SK-N-SH (cell line): ENCODE data around the gene CALCOCO1. TPM values are rescaled to one million over a fixed set of nuclear protein-coding genes. Genes with fewer than 3 reads are reported as not detected.

Experiments used
- CTCF ChIA-PET: fragments of 300-600, 350-600 bp; formaldehyde crosslinking; extraction: SDS; loops from one replicate; lab custom pipeline; 2021; lab: Yijun Ruan, JAX
- POLR2A ChIA-PET: fragments of 350-600 bp; sonication (Branson Sonifier 250); formaldehyde crosslinking; extraction: SDS; loops from one replicate; lab custom pipeline; 2020; ENCODE audit warnings: antibody characterized with exemption, inconsistent platforms; lab: Yijun Ruan, JAX
- DNase-seq: peaks from one replicate; pipeline ENCODE4 v3.0.0; 2012
- H2AFZ ChIP-seq: fragments of 200-600 bp; sonication (generic); 2 replicates; pipeline ENCODE4 v1.8.1; 2016; ENCODE audit warnings: antibody characterized with exemption, mild to moderate bottlenecking, low read depth
- H3F3A ChIP-seq: fragments of 200-600 bp; sonication (generic); replicated peaks from 2 replicates; pipeline ENCODE3; 2016; ENCODE audit warnings: antibody characterized with exemption, mild to moderate bottlenecking; ENCODE audit not compliant: insufficient read depth
- H3K27ac ChIP-seq, 2 experiments: fragments of 200-500 bp in 1 of 2; fragments of 200-600 bp in 1 of 2; sonication (Bioruptor generic) in 1 of 2; sonication (generic), shearing (Covaris generic) in 1 of 2; 2 replicates each; pipeline versions ENCODE4 v1.5.1 to v1.6.1; 2014 to 2016; ENCODE audit warnings: low read depth in 2 of 2, inconsistent platforms in 1 of 2, low read length in 1 of 2, mild to moderate bottlenecking in 1 of 2, mixed read lengths in 1 of 2
- H3K27me3 ChIP-seq: fragments of 200-600 bp; sonication (generic), shearing (Covaris generic); 2 replicates; pipeline ENCODE4 v1.6.1; 2016; ENCODE audit warnings: mixed run types; ENCODE audit not compliant: insufficient read depth
- H3K36me3 ChIP-seq, 2 experiments: fragments of 200-500 bp in 1 of 2; fragments of 200-600 bp in 1 of 2; sonication (Bioruptor generic) in 1 of 2; sonication (generic) in 1 of 2; replicated peaks in 1 of 2; 2 replicates each; pipeline versions ENCODE3 to v1.5.1; 2014 to 2016; ENCODE audit warnings: low read length in 1 of 2, mild to moderate bottlenecking in 1 of 2; ENCODE audit not compliant: insufficient read depth in 2 of 2, control insufficient read depth in 1 of 2
- H3K4me1 ChIP-seq, 2 experiments: fragments of 200-500 bp in 1 of 2; fragments of 200-600 bp in 1 of 2; sonication (Bioruptor generic) in 1 of 2; sonication (generic), shearing (Covaris generic) in 1 of 2; 2 replicates each; pipeline versions ENCODE4 v1.5.1 to v1.6.1; 2014 to 2016; ENCODE audit warnings: low read depth in 1 of 2, low read length in 1 of 2, mixed run types in 1 of 2; ENCODE audit not compliant: insufficient read depth in 2 of 2, control insufficient read depth in 1 of 2
- H3K4me2 ChIP-seq: fragments of 200-600 bp; sonication (generic), shearing (Covaris generic); 2 replicates; pipeline ENCODE4 v1.6.1; 2017; ENCODE audit warnings: mixed run types
- H3K4me3 ChIP-seq, 2 experiments: fragments of 200-500 bp in 1 of 2; fragments of 200-600 bp in 1 of 2; sonication (Bioruptor generic) in 1 of 2; sonication (generic), shearing (Covaris generic) in 1 of 2; 2 replicates each; pipeline versions ENCODE4 v1.5.1 to v1.8.1; 2014 to 2016; ENCODE audit warnings: low read depth in 2 of 2, inconsistent platforms in 1 of 2, low read length in 1 of 2, mild to moderate bottlenecking in 1 of 2, mixed read lengths in 1 of 2, moderate library complexity in 1 of 2
- H3K79me2 ChIP-seq: fragments of 200-600 bp; sonication (generic); 2 replicates; pipeline ENCODE4 v1.8.1; 2017; ENCODE audit warnings: mild to moderate bottlenecking; ENCODE audit not compliant: insufficient read depth
- H3K9ac ChIP-seq: fragments of 200-600 bp; sonication (generic); 2 replicates; pipeline ENCODE4 v1.6.1; 2017; ENCODE audit warnings: mixed run types
- H3K9me2 ChIP-seq: fragments of 200-600 bp; sonication (generic); 2 replicates; pipeline ENCODE4 v1.6.1; 2017; ENCODE audit warnings: mixed run types
- H3K9me3 ChIP-seq: fragments of 200-600 bp; sonication (generic); 2 replicates; pipeline ENCODE4 v1.6.1; 2017; ENCODE audit warnings: mixed run types, mild to moderate bottlenecking, moderate library complexity
- H4K20me1 ChIP-seq: fragments of 200-600 bp; sonication (generic); 2 replicates; pipeline ENCODE4 v1.6.1; 2017; ENCODE audit warnings: mild to moderate bottlenecking, mixed run types; ENCODE audit not compliant: insufficient read depth
- CHD2 ChIP-seq: fragments of 150-350 bp; IDR thresholded peaks from 2 replicates; pipeline ENCODE4 v1.6.1; 2018; ENCODE audit warnings: low read length; ENCODE audit not compliant: partially characterized antibody
- ELF1 ChIP-seq: IDR thresholded peaks from 2 replicates; pipeline ENCODE4 v1.4.0; 2012
- EP300 ChIP-seq, 2 experiments: IDR thresholded peaks; 2 replicates each; pipeline versions ENCODE4 v1.4.0 to v1.6.1; 2012; ENCODE audit warnings: borderline replicate concordance in 1 of 2, low read depth in 1 of 2, low read length in 1 of 2
- FOXJ3 ChIP-seq: sonication (generic); formaldehyde crosslinking; IDR thresholded peaks from 2 replicates; pipeline ENCODE4 v1.5.1; 2020; ENCODE audit warnings: mild to moderate bottlenecking, missing genetic modification reagents
- GATA2 ChIP-seq: sonication (generic); formaldehyde crosslinking; IDR thresholded peaks from 2 replicates; pipeline ENCODE4 v1.5.0; 2020; ENCODE audit warnings: mild to moderate bottlenecking, missing genetic modification reagents
- MXI1 ChIP-seq: IDR thresholded peaks from 2 replicates; pipeline ENCODE4 v1.6.1; 2012; ENCODE audit warnings: mild to moderate bottlenecking, low read depth, low read length, improper control_type of control experiment
- NRF1 ChIP-seq: IDR thresholded peaks from 2 replicates; pipeline ENCODE4 v1.6.1; 2012; ENCODE audit warnings: low read depth, mild to moderate bottlenecking, low read length
- POLR2AphosphoS5 ChIP-seq: IDR thresholded peaks from 2 replicates; pipeline ENCODE4 v1.6.1; 2012; ENCODE audit warnings: low read depth, low read length
- RAD21 ChIP-seq: IDR thresholded peaks from 2 replicates; pipeline ENCODE4 v1.6.1; 2012; ENCODE audit warnings: mild to moderate bottlenecking, low read length
- SIN3A ChIP-seq: IDR thresholded peaks from 2 replicates; pipeline ENCODE4 v1.6.1; 2012; ENCODE audit warnings: low read depth, mild to moderate bottlenecking, low read length, moderate library complexity, borderline replicate concordance
- SMC3 ChIP-seq: IDR thresholded peaks from 2 replicates; pipeline ENCODE4 v1.6.1; 2012; ENCODE audit warnings: low read depth, low read length, improper control_type of control experiment
- TAF1 ChIP-seq: IDR thresholded peaks from 2 replicates; pipeline ENCODE4 v1.6.1; 2012; ENCODE audit warnings: low read depth, mild to moderate bottlenecking, low read length, moderate library complexity, borderline replicate concordance
- TCF12 ChIP-seq: IDR thresholded peaks from 2 replicates; pipeline ENCODE4 v1.4.0; 2012
- TEAD4 ChIP-seq: IDR thresholded peaks from 2 replicates; pipeline ENCODE4 v1.4.0; 2012; ENCODE audit warnings: mild to moderate bottlenecking, borderline replicate concordance; ENCODE audit not compliant: insufficient read depth
- YY1 ChIP-seq: IDR thresholded peaks from 2 replicates; pipeline ENCODE4 v1.4.0; 2012; ENCODE audit warnings: low read depth, mild to moderate bottlenecking
- WGBS: methylation state at CpG from one replicate; pipeline ENCODE4 v1.1.6; 2017; ENCODE audit warnings: low lambda C conversion rate; 5-methylcytosine and 5-hydroxymethylcytosine counted together
- polyA plus RNA-seq, 3 experiments: library from polyadenylated mRNA; depleted of rRNA; stranded (reverse); fragments of >200 nt; gene quantifications; 2 replicates each; pipeline ENCODE4 v1.2.3, GENCODE V29; 2012
- TF ChIP-seq, protein P1 (sequence below): IDR thresholded peaks from 2 replicates; pipeline ENCODE4; 2012
- TF ChIP-seq, protein P2 (sequence below): IDR thresholded peaks from 2 replicates; pipeline ENCODE4 v1.6.1; 2012; ENCODE audit warnings: mild to moderate bottlenecking, low read depth, low read length, moderate library complexity
- TF ChIP-seq, protein P3 (sequence below): IDR thresholded peaks from 2 replicates; pipeline ENCODE4 v1.4.0; 2012; ENCODE audit warnings: low read depth
- TF ChIP-seq, protein P4 (sequence below): fragments of 200-600 bp; sonication (generic); IDR thresholded peaks from 2 replicates; pipeline ENCODE4 v1.6.1; 2017; ENCODE audit warnings: antibody characterized with exemption, mild to moderate bottlenecking, moderate library complexity
- TF ChIP-seq, protein P5 (sequence below): fragments of 150-350 bp; IDR thresholded peaks from 2 replicates; pipeline ENCODE4 v1.6.1; 2017; ENCODE audit warnings: antibody characterized with exemption, low read length, low read depth, borderline replicate concordance
- TF ChIP-seq, protein P6 (sequence below): fragments of 150-350 bp; IDR thresholded peaks from 2 replicates; pipeline ENCODE4 v1.6.1; 2016; ENCODE audit warnings: mild to moderate bottlenecking, low read depth, low read length

CALCOCO1 gene
- polyA plus RNA-seq, 1 of the 3 experiments (the other 2 are of a cell fraction): 72.1 TPM

DNA sequence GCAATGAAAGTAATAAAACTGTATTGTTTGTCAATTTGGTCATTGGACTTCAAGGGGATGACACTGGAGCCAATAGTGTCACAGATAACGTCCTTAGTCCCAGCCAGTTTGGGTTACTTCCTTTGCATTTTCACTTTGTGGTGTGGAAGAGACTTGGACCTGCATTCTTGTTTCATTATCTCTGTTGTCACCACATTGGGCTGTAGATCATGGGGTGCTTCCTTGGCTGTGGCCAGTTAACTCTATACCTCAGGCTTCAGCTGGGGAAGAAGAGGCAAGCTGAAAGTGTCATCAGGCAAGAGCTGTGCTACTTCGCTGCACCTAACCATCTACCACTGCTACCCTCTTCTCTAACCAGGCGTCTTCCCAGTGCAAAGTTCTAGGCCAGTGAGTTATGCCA, 39.6 kb upstream of the CALCOCO1 start:
- WGBS: 6% methylated on average over 3 of the region's 3 CpGs

DNA sequence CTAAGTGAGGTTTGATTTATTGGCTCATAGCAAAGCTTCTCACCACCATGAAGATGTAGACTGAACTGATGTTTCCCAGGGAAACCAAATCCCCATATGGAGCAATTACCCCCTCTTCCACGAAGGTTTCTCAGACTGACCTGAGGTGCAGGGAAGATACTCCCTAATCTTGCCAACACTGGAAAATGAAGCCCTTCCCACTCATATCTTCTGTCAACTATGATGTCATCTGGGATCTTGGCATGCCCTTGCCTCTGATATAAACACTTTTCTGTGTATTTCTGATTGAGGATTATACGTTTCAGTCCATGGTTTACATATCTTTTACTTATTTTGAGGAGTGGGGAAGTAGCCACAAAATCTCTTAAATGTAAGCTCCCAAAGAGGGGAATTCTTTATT, 38.6 kb upstream of the CALCOCO1 start:
- Histone ChIP-seq H4K20me1 (no peaks in the 10 kb centered on the region), H3K9me2 (no peaks in the 10 kb centered on the region), H3K27me3 (peaks cover 62% of the 10 kb centered on the region)
- TF ChIP-seq GATA2 (CRISPR knock-in tag): no peak
- no peak for TF ChIP-seq FOXJ3
- no peak for TF ChIP-seq RAD21
- TF ChIP-seq, protein P1, sequence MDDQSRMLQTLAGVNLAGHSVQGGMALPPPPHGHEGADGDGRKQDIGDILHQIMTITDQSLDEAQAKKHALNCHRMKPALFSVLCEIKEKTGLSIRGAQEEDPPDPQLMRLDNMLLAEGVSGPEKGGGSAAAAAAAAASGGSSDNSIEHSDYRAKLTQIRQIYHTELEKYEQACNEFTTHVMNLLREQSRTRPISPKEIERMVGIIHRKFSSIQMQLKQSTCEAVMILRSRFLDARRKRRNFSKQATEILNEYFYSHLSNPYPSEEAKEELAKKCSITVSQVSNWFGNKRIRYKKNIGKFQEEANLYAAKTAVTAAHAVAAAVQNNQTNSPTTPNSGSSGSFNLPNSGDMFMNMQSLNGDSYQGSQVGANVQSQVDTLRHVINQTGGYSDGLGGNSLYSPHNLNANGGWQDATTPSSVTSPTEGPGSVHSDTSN: no peak
- TF ChIP-seq, protein P2, sequence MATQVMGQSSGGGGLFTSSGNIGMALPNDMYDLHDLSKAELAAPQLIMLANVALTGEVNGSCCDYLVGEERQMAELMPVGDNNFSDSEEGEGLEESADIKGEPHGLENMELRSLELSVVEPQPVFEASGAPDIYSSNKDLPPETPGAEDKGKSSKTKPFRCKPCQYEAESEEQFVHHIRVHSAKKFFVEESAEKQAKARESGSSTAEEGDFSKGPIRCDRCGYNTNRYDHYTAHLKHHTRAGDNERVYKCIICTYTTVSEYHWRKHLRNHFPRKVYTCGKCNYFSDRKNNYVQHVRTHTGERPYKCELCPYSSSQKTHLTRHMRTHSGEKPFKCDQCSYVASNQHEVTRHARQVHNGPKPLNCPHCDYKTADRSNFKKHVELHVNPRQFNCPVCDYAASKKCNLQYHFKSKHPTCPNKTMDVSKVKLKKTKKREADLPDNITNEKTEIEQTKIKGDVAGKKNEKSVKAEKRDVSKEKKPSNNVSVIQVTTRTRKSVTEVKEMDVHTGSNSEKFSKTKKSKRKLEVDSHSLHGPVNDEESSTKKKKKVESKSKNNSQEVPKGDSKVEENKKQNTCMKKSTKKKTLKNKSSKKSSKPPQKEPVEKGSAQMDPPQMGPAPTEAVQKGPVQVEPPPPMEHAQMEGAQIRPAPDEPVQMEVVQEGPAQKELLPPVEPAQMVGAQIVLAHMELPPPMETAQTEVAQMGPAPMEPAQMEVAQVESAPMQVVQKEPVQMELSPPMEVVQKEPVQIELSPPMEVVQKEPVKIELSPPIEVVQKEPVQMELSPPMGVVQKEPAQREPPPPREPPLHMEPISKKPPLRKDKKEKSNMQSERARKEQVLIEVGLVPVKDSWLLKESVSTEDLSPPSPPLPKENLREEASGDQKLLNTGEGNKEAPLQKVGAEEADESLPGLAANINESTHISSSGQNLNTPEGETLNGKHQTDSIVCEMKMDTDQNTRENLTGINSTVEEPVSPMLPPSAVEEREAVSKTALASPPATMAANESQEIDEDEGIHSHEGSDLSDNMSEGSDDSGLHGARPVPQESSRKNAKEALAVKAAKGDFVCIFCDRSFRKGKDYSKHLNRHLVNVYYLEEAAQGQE: no peak
- TF ChIP-seq POLR2AphosphoS5: no peak
- TF ChIP-seq TEAD4: no peak
- TF ChIP-seq, protein P3, sequence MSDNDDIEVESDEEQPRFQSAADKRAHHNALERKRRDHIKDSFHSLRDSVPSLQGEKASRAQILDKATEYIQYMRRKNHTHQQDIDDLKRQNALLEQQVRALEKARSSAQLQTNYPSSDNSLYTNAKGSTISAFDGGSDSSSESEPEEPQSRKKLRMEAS: no peak
- TF ChIP-seq YY1: no peak
- no peak for TF ChIP-seq CHD2
- TF ChIP-seq SMC3: no peak
- no peak for TF ChIP-seq ELF1
- TF ChIP-seq, protein P4, sequence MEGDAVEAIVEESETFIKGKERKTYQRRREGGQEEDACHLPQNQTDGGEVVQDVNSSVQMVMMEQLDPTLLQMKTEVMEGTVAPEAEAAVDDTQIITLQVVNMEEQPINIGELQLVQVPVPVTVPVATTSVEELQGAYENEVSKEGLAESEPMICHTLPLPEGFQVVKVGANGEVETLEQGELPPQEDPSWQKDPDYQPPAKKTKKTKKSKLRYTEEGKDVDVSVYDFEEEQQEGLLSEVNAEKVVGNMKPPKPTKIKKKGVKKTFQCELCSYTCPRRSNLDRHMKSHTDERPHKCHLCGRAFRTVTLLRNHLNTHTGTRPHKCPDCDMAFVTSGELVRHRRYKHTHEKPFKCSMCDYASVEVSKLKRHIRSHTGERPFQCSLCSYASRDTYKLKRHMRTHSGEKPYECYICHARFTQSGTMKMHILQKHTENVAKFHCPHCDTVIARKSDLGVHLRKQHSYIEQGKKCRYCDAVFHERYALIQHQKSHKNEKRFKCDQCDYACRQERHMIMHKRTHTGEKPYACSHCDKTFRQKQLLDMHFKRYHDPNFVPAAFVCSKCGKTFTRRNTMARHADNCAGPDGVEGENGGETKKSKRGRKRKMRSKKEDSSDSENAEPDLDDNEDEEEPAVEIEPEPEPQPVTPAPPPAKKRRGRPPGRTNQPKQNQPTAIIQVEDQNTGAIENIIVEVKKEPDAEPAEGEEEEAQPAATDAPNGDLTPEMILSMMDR: no peak
- TF ChIP-seq MXI1: no peak
- TF ChIP-seq, protein P5, sequence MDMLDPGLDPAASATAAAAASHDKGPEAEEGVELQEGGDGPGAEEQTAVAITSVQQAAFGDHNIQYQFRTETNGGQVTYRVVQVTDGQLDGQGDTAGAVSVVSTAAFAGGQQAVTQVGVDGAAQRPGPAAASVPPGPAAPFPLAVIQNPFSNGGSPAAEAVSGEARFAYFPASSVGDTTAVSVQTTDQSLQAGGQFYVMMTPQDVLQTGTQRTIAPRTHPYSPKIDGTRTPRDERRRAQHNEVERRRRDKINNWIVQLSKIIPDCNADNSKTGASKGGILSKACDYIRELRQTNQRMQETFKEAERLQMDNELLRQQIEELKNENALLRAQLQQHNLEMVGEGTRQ: no peak
- no peak for TF ChIP-seq EP300 (IDR thresholded peaks at IDR 0.05; ENCODE audit: borderline replicate concordance in 1 of 2, low read depth in 1 of 2, low read length in 1 of 2)
- TF ChIP-seq NRF1: no peak
- TF ChIP-seq, protein P6, sequence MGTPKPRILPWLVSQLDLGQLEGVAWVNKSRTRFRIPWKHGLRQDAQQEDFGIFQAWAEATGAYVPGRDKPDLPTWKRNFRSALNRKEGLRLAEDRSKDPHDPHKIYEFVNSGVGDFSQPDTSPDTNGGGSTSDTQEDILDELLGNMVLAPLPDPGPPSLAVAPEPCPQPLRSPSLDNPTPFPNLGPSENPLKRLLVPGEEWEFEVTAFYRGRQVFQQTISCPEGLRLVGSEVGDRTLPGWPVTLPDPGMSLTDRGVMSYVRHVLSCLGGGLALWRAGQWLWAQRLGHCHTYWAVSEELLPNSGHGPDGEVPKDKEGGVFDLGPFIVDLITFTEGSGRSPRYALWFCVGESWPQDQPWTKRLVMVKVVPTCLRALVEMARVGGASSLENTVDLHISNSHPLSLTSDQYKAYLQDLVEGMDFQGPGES: no peak
- TF ChIP-seq TCF12: no peak
- TF ChIP-seq, all 33 proteins: peak for 0
- no peak overlapping the region for H3K4me3 ChIP-seq
- H3K4me2 ChIP-seq: no peak overlapping the region
- H3K27ac ChIP-seq: no peak overlapping the region
- H3K4me1 ChIP-seq: peaks cover 0 to 7% of the 10 kb centered on the region in 2 experiments; a peak in 2 of 4 replicates
- WGBS: 2% methylated on average over 2 of the region's 2 CpGs
- CTCF ChIA-PET: interaction anchor here (0.9 to 2.7 kb wide), 9 partner anchors 9 to 64 kb away, joined by 3 to 16 read pairs (median 4); partner anchors contain the start of gene CISTR
- no peak overlapping the region for H3K9ac ChIP-seq
- DNase-seq: no peak
- no peaks in the 10 kb centered on the region for H3K36me3 ChIP-seq
- POLR2A ChIA-PET: no interaction called here
- peaks cover 9% of the 10 kb centered on the region for H3F3A ChIP-seq
- no peaks in the 10 kb centered on the region for H3K79me2 ChIP-seq
- no peaks in the 10 kb centered on the region for H3K9me3 ChIP-seq
- H2AFZ ChIP-seq: no peak overlapping the region

More for the DNA sequence above, 39.6 kb upstream of the CALCOCO1 start:
- Histone ChIP-seq H3K9me3 (no peaks in the 10 kb centered on the region), H3K9me2 (no peaks in the 10 kb centered on the region), H3K27ac (no peak overlapping the region), H3K9ac (no peak overlapping the region), H3K4me2 (no peak overlapping the region), H3K36me3 (no peaks in the 10 kb centered on the region), H3K79me2 (no peaks in the 10 kb centered on the region), H3K27me3 (peaks cover 53% of the 10 kb centered on the region), H3F3A (peaks cover 9% of the 10 kb centered on the region), H3K4me1 (peaks cover 0 to 7% of the 10 kb centered on the region in 2 experiments; a peak in 2 of 4 replicates), H2AFZ (no peak overlapping the region), H3K4me3 (no peak overlapping the region), H4K20me1 (no peaks in the 10 kb centered on the region)
- POLR2A ChIA-PET: no interaction called here
- no peak for DNase-seq
- TF ChIP-seq TAF1 (no peak), SIN3A (no peak)
- CTCF ChIA-PET: interaction anchor here (1.0 to 2.3 kb wide), 3 partner anchors 9 to 15 kb away, joined by 3 to 10 read pairs (median 4); partner anchors contain the start of gene CISTR
